MCF 10A (cell line): ENCODE data around the gene TMEM185A. TPM values are rescaled to one million over a fixed set of nuclear protein-coding genes. Genes with fewer than 3 reads are reported as not detected.

ENCODE experiments used
- BruUV-seq: library from RNA; stranded (reverse); fragments of 400-500 nt; replicated peaks from 2 replicates; lab custom pipeline; 2021; lab: Mats Ljungman, UMichigan
- CTCF ChIA-PET: fragments of 300-600 bp; sonication (Branson Sonifier 250); formaldehyde crosslinking; extraction: SDS; loops from one replicate; lab custom pipeline; 2021; ENCODE audit warnings: antibody characterized with exemption, inconsistent platforms; lab: Yijun Ruan, JAX
- POLR2A ChIA-PET: fragments of 300-600, 350-650 bp; sonication (Branson Sonifier 250); formaldehyde crosslinking; extraction: SDS; loops from one replicate; lab custom pipeline; 2020; ENCODE audit warnings: antibody characterized with exemption, inconsistent platforms; lab: Yijun Ruan, JAX
- DNase-seq: peaks from one replicate; pipeline ENCODE4 v3.0.0-alpha.2; 2018; ENCODE audit not compliant: unreplicated experiment
- H3K27ac Mint-ChIP-seq: one replicate; pipeline ENCODE4 v1.8.0; 2022; ENCODE audit warnings: mild to moderate bottlenecking, low read depth, mixed read lengths; ENCODE audit not compliant: unreplicated experiment
- H3K27me3 Mint-ChIP-seq: one replicate; pipeline ENCODE4 v1.8.0; 2022; ENCODE audit warnings: mixed read lengths; ENCODE audit not compliant: insufficient read depth, unreplicated experiment
- H3K36me3 Mint-ChIP-seq: one replicate; pipeline ENCODE4 v1.8.0; 2022; ENCODE audit warnings: mild to moderate bottlenecking, moderate library complexity, mixed read lengths; ENCODE audit not compliant: insufficient read depth, unreplicated experiment
- H3K4me1 Mint-ChIP-seq: one replicate; pipeline ENCODE4 v1.8.0; 2022; ENCODE audit warnings: mixed read lengths; ENCODE audit not compliant: insufficient read depth, unreplicated experiment
- H3K4me3 Mint-ChIP-seq: one replicate; pipeline ENCODE4 v1.8.0; 2022; ENCODE audit warnings: mild to moderate bottlenecking, moderate library complexity, mixed read lengths; ENCODE audit not compliant: unreplicated experiment
- H3K9me3 Mint-ChIP-seq: one replicate; pipeline ENCODE4 v1.8.0; 2022; ENCODE audit warnings: mixed read lengths; ENCODE audit not compliant: unreplicated experiment
- intact Hi-C: fragments of 100-400 bp; cut with micrococcal nuclease; formaldehyde crosslinking; loops from 2 replicates; pipeline ENCODE4 v1.14.1; 2022
- total RNA-seq: library from RNA; stranded (reverse); gene quantifications from 2 replicates; pipeline ENCODE4 v1.2.3, GENCODE V29; 2022
- TF ChIP-seq, protein P1 (sequence below): fragments of 200-600 bp; IDR thresholded peaks from one replicate; pipeline ENCODE4 v1.8.0; 2022; ENCODE audit warnings: antibody characterized with exemption, mild to moderate bottlenecking; ENCODE audit not compliant: unreplicated experiment

TMEM185A gene
- total RNA-seq, 1 experiment from 2014 or later, result 15.5 TPM

DNA sequence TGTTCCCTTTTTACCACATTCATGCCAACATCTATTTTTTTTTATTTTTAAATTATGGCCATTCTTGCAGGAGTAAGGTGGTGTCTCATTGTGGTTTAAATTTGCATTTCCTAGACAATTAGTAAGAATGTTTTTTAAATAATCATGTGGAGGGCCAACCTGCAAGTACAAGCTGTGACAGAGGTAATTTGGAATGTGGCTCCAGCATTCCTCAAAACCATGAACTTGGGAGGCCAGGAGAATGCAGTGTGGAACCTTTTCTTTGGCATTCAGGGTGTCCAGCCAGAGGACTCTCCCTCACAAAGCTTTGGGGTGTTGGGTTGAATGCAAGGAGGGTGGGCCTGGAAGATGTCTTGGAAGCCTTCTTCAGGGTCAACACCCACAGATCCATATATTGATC is 7.3 kb upstream of the TMEM185A start:
- BruUV-seq, result no TSS peak
- POLR2A ChIA-PET, result no interaction called here
- Mint-ChIP-seq H3K36me3 (no peaks in the 10 kb centered on the region), H3K9me3 (no peaks in the 10 kb centered on the region), H3K27ac (no peak overlapping the region), H3K4me3 (no peak overlapping the region), H3K27me3 (no peaks in the 10 kb centered on the region), H3K4me1 (no peaks in the 10 kb centered on the region)
- DNase-seq, result no peak
- CTCF ChIA-PET, result interaction anchor here (0.6 kb wide), 1 partner anchor 9 kb away, joined by 3 read pairs; no protein-coding TSS in a partner anchor
- TF ChIP-seq, protein P1, sequence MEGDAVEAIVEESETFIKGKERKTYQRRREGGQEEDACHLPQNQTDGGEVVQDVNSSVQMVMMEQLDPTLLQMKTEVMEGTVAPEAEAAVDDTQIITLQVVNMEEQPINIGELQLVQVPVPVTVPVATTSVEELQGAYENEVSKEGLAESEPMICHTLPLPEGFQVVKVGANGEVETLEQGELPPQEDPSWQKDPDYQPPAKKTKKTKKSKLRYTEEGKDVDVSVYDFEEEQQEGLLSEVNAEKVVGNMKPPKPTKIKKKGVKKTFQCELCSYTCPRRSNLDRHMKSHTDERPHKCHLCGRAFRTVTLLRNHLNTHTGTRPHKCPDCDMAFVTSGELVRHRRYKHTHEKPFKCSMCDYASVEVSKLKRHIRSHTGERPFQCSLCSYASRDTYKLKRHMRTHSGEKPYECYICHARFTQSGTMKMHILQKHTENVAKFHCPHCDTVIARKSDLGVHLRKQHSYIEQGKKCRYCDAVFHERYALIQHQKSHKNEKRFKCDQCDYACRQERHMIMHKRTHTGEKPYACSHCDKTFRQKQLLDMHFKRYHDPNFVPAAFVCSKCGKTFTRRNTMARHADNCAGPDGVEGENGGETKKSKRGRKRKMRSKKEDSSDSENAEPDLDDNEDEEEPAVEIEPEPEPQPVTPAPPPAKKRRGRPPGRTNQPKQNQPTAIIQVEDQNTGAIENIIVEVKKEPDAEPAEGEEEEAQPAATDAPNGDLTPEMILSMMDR, result no peak
- intact Hi-C loops, result no loop called here

DNA sequence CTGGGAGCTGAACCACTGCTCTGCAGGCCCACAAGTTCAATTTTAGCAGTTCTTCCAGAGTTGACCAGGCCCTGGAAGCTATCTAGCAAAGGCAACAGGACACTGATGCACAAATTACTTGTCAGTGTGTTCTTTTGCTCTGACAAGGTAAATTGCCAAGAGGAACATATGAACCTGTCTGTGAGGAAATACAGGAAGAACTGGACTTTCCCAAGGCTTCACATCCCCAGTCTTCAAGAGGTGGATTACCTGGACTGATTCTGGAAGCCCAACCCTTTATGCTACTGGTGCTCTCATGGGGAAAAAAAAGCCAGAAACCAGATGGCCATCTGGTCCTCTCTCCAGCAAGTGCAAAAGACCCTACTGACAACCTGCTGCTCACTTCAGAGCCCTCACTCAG is 1.9 kb upstream of the TMEM185A start:
- no peaks in the 10 kb centered on the region for H3K27me3 Mint-ChIP-seq
- BruUV-seq, result no TSS peak
- H3K4me1 Mint-ChIP-seq, result peaks cover 9% of the 10 kb centered on the region
- no peaks in the 10 kb centered on the region for H3K9me3 Mint-ChIP-seq
- TF ChIP-seq, protein P1, result no peak
- DNase-seq, result no peak
- no peak overlapping the region for H3K27ac Mint-ChIP-seq
- no peak overlapping the region for H3K4me3 Mint-ChIP-seq
- H3K36me3 Mint-ChIP-seq, result no peaks in the 10 kb centered on the region
- ChIA-PET POLR2A (no interaction called here), CTCF (interaction anchor here (0.6 kb wide), 1 partner anchor 1281 kb away, joined by 3 read pairs; no protein-coding TSS in a partner anchor)
- intact Hi-C loops, result no loop called here

DNA sequence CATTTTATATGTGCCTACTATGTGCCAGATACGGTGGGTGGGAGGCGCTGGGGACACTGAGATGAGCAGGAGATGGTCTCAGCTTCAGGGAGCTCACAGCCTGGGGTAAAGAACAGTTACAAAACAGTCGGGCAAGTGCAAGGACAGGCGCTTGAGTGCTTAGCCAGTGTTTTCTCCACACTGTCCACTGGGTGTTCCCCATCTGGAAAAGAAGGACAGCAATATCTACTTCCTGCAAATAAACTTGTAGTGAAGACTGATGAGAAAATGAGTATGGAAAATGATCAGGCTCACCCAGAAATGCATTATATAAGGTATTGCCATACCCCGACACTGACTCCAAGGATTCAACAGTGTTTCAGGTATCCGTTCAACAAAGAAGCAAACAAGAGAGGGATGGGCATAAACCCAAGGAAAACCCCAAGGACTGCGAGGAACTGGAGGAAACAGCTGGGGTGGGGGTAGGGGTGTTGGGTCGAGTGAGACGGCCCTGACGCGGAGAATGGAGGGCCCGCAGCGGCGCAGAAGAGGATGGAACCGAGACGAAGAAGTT is 835 bp downstream of the TMEM185A start:
- Mint-ChIP-seq H3K4me3 (peak overlapping the region; percentile 91), H3K27me3 (no peaks in the 10 kb centered on the region), H3K9me3 (peaks cover 7% of the 10 kb centered on the region), H3K27ac (no peak overlapping the region), H3K36me3 (no peaks in the 10 kb centered on the region), H3K4me1 (peaks cover 9% of the 10 kb centered on the region)
- ChIA-PET POLR2A (no interaction called here), CTCF (no interaction called here)
- TF ChIP-seq, protein P1, result no peak
- peak; percentile 26 for DNase-seq
- BruUV-seq, result no TSS peak
- intact Hi-C loops, result no loop called here

DNA sequence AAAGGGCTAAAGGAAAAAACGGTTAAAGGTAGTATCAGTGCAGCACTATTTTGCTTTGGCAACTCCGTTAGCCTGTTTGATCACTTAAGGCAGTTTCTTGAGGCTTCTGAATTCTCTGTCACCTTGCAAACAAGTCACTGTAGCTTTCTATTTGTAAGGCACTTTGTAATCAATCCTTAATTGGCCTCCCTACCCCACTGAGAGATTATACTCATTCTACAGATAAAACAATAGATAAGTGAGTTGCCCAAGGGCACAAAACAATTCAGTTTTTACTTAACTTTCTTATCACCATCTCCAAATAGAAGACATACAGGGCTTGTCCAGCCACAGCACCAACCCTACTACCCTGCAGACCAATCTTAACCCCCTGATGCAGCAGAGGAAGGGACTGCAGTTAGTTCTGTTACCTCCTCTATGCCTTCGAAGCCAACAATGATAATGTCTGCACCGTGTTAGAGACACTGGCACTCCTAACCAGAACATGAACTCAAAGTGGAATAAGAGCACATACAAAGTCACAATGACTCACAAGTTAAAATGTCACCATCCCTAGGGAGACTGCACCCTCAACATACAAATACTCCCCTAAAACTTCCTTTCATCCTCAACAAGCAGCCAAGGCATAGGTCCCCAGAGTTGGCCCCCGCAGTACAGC is 1.7 kb downstream of the TMEM185A start:
- TSS peak; percentile 27 for BruUV-seq
- DNase-seq, result no peak
- Mint-ChIP-seq H3K36me3 (no peaks in the 10 kb centered on the region), H3K27ac (no peak overlapping the region), H3K27me3 (no peaks in the 10 kb centered on the region), H3K4me1 (peaks cover 9% of the 10 kb centered on the region), H3K9me3 (peaks cover 7% of the 10 kb centered on the region), H3K4me3 (peak overlapping the region; percentile 91)
- POLR2A ChIA-PET, result no interaction called here
- CTCF ChIA-PET, result no interaction called here
- intact Hi-C loops, result no loop called here
- TF ChIP-seq, protein P1, result no peak
